HG03159 (cell line): ENCODE data around the gene PUSL1.

Source experiments
- ATAC-seq: cut with Tn5 transposase; IDR thresholded peaks from one replicate; pipeline ENCODE4 v1.9.1; 2021; ENCODE audit warnings: mild to moderate bottlenecking, moderate library complexity; ENCODE audit not compliant: unreplicated experiment

PUSL1 gene

GRCh38 chr1:1293263-1294249, 14.8 kb upstream of the PUSL1 start:
- ATAC-seq: no peak

GRCh38 chr1:1294250-1294890, 14.0 kb upstream of the PUSL1 start:
- no peak for ATAC-seq

- ATAC-seq: no peak
Measured at GRCh38 chr1:1295154-1295923, 13.1 kb upstream of the PUSL1 start.

GRCh38 chr1:1296070-1297061, 12.0 kb upstream of the PUSL1 start:
- no peak for ATAC-seq

- ATAC-seq: no peak
Measured at GRCh38 chr1:1297802-1298424, 10.5 kb upstream of the PUSL1 start.

- ATAC-seq: no peak
Measured at GRCh38 chr1:1298861-1299685, 9.3 kb upstream of the PUSL1 start.

- ATAC-seq: no peak
Measured at GRCh38 chr1:1299686-1300351, 8.6 kb upstream of the PUSL1 start.

- no peak for ATAC-seq
Measured at GRCh38 chr1:1300352-1300739, 8.1 kb upstream of the PUSL1 start.

- ATAC-seq: no peak
Measured at GRCh38 chr1:1302006-1302430, 6.4 kb upstream of the PUSL1 start.

- no peak for ATAC-seq
Measured at GRCh38 chr1:1302951-1303509, 5.4 kb upstream of the PUSL1 start.

- ATAC-seq: no peak
Measured at GRCh38 chr1:1303736-1304135, 4.7 kb upstream of the PUSL1 start.

- ATAC-seq: no peak
Measured at GRCh38 chr1:1304331-1305299, 3.8 kb upstream of the PUSL1 start.

GRCh38 chr1:1305300-1306069, 2.9 kb upstream of the PUSL1 start:
- ATAC-seq: no peak

- ATAC-seq: no peak
Measured at GRCh38 chr1:1306070-1306660, 2.2 kb upstream of the PUSL1 start.

GRCh38 chr1:1306661-1307260, 1.6 kb upstream of the PUSL1 start:
- ATAC-seq: no peak
